ENCODE measurements around the gene TNFRSF25. TPM values are rescaled to one million over a fixed set of nuclear protein-coding genes. Genes with fewer than 3 reads are reported as not detected.

TNFRSF25 gene
- total and polyA plus RNA-seq, 9 of the 15 experiments (the other 6 are each of a cell fraction or from before 2014, with no cell fraction given), result 0.24 to 0.49 TPM; not detected in 7

DNA sequence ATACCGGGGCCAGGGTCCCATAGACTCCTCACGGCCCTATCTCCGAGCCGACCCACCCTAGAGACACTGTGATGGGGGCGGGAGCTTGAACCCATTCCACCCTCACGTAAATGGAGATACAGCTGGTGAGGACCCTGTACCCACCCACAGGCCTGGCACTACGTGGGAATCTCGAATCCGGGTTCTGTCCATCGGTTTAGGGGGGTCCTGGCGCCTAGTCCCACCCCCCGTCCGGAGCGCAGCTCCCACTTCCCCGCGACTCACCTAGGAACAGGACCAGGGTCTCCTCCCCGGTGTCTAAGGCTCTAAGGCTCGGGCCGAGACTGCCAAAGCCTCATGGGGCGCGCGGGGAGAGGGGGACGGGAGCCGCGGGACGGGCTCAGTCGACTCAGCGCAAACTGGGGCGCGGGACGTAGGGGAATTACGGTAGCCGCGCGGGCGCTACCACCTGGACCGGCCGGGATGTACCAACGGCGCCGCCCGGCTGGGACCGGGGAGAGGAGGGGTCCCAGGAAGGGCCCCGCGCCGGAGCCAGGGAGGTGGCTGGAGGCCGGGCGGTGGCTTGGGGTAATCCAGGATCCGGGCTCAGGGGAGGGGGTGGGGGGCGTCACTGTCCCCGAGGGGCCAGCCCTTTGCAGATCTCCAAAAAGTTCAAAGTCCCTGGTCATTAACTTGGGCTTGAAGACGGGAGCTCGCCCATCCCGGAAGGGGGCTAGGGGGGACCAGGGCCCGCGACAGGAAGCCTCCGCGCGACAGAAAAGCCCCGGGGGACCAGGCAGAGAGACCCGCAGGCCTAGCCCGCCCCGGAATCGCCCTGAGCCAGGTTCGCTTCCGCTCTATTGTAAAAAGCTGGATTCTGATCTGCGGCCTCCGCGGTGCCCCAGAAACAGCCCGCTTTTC lies 24.5 kb upstream of the TNFRSF25 start (continued):
- TF ChIP-seq YY1 (IDR thresholded peaks at IDR 0.05; ENCODE audit: borderline replicate concordance in 1 of 3, control insufficient read depth in 1 of 3, extremely low read depth in 1 of 3, insufficient read depth in 3 of 3, insufficient read length in 1 of 3, insufficient replicate concordance in 2 of 3, low read depth in 1 of 3, low read length in 2 of 3) (peak in 2 of 3 experiments; percentile 75 to 79), NFIC (IDR thresholded peaks at IDR 0.05) (peak; percentile 81), NONO (IDR thresholded peaks at IDR 0.05; ENCODE audit: low read depth in 2 of 2, low read length in 1 of 2) (peak in 1 of 2 experiments; percentile 97; a peak in 2 of 4 replicates), MBD2 (IDR thresholded peaks at IDR 0.05; ENCODE audit: borderline replicate concordance, low read depth) (peak; percentile 61; the same call in 1 of the 2 replicates), SNIP1 (IDR thresholded peaks at IDR 0.05; ENCODE audit: low read depth) (no peak), ZNF436 (CRISPR knock-in tag; IDR thresholded peaks at IDR 0.05) (no peak), ATF7 (IDR thresholded peaks at IDR 0.05) (peak; percentile 97), FOXK2 (conservative IDR thresholded peaks at IDR 0.05 in 1 of 2, IDR thresholded peaks at IDR 0.05 in 1 of 2; ENCODE audit: low read depth in 2 of 2) (peak in 1 of 2 experiments; percentile 96; a peak in 2 of 4 replicates), ILK (tag; IDR thresholded peaks at IDR 0.05; ENCODE audit: borderline replicate concordance, low read depth) (no peak), HMGN3 (IDR thresholded peaks at IDR 0.05; ENCODE audit: borderline replicate concordance, extremely low read depth, insufficient read length, low read depth, low read length) (peak; percentile 67), XRCC5 (IDR thresholded peaks at IDR 0.05; ENCODE audit: low read depth, low read length) (peak; percentile 27; the same call in 1 of the 2 replicates), HNRNPL (IDR thresholded peaks at IDR 0.05; ENCODE audit: low read depth, low read length) (0 out of 2 replicates have a peak, but pooled peaks have one; percentile 20), ZKSCAN1 (IDR thresholded peaks at IDR 0.05; ENCODE audit: low read depth, low read length) (peak; percentile 36; the same call in 1 of the 2 replicates)
- TF ChIP-seq, protein P1, sequence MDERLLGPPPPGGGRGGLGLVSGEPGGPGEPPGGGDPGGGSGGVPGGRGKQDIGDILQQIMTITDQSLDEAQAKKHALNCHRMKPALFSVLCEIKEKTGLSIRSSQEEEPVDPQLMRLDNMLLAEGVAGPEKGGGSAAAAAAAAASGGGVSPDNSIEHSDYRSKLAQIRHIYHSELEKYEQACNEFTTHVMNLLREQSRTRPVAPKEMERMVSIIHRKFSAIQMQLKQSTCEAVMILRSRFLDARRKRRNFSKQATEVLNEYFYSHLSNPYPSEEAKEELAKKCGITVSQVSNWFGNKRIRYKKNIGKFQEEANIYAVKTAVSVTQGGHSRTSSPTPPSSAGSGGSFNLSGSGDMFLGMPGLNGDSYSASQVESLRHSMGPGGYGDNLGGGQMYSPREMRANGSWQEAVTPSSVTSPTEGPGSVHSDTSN (CRISPR knock-in tag; IDR thresholded peaks at IDR 0.05; ENCODE audit: low read depth), result no peak
- TF ChIP-seq, protein P1 (tag; conservative IDR thresholded peaks at IDR 0.05; ENCODE audit: low read depth), result no peak
- TF ChIP-seq, protein P2, sequence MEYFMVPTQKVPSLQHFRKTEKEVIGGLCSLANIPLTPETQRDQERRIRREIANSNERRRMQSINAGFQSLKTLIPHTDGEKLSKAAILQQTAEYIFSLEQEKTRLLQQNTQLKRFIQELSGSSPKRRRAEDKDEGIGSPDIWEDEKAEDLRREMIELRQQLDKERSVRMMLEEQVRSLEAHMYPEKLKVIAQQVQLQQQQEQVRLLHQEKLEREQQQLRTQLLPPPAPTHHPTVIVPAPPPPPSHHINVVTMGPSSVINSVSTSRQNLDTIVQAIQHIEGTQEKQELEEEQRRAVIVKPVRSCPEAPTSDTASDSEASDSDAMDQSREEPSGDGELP (CRISPR knock-in tag; IDR thresholded peaks at IDR 0.05; ENCODE audit: borderline replicate concordance), result peak; percentile 38; the same call in 1 of the 2 replicates
- TF ChIP-seq, protein P3, sequence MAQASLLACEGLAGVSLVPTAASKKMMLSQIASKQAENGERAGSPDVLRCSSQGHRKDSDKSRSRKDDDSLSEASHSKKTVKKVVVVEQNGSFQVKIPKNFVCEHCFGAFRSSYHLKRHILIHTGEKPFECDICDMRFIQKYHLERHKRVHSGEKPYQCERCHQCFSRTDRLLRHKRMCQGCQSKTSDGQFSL (CRISPR knock-in tag; IDR thresholded peaks at IDR 0.05), result no peak
- TF ChIP-seq, protein P3 (tag; IDR thresholded peaks at IDR 0.05), result no peak
